Measurements from ENCODE around the gene DLX2. TPM values are rescaled to one million over a fixed set of nuclear protein-coding genes. Genes with fewer than 3 reads are reported as not detected.
A peak's percentile ranks its signal among the peaks of the same experiment; 100 is the strongest.
"Not testable (repeated sequence)": the region's sequence is repeated elsewhere in the genome, so short reads cannot be mapped to it uniquely, and the experiment has no call there.

DLX2 gene
- total RNA-seq, 1 experiment from 2014 or later: 0.64 TPM

DNA sequence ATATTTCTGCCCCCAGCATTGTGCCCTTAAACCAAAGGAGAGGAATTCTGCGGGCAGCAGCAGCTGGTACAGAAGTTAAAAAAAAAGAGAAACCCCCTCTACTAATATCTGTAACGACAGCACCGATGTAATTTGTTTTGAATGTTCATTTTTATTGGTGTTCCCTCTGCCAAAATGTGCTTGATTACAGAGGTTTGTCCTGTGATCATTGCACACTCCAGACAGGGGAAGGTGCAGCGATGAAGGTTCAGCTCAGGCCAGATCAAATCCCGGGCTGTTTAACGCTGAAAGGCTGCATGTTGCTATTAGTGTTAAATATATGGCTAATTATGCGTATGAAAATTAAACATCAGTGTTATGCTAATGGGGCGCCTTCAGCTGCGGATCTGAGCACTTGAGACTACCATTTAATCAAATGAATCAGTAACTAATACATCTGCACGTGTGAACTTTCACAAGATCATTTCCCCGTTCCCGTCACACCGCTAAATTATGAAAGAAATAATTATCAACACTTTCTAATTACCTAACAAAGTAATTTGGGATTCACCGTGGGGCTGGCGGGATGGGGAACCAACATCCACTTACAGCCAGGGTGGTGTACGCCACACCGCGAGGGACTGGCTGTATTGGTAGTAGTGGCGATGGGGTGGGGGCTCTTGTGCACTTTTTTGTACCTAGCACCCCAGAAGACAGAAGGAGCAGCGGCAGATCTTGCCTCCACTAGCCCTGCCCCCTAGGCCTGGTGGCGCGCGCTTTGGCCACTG, 18.9 kb downstream of the DLX2 start:
- DNase-seq (ENCODE audit: low spot score): no peak

GRCh38 chr2:172082944-172083627, 19.6 kb downstream of the DLX2 start:
- DNase-seq (ENCODE audit: low spot score): no peak

GRCh38 chr2:172082105-172082943, 20.4 kb downstream of the DLX2 start:
- DNase-seq (ENCODE audit: low spot score): no peak

GRCh38 chr2:172081221-172082022, 21.3 kb downstream of the DLX2 start:
- no peak for DNase-seq (ENCODE audit: low spot score)

- no peak for DNase-seq (ENCODE audit: low spot score)
These were observed 22.0 kb downstream of the DLX2 start for GRCh38 chr2:172080641-172081220.

DNA sequence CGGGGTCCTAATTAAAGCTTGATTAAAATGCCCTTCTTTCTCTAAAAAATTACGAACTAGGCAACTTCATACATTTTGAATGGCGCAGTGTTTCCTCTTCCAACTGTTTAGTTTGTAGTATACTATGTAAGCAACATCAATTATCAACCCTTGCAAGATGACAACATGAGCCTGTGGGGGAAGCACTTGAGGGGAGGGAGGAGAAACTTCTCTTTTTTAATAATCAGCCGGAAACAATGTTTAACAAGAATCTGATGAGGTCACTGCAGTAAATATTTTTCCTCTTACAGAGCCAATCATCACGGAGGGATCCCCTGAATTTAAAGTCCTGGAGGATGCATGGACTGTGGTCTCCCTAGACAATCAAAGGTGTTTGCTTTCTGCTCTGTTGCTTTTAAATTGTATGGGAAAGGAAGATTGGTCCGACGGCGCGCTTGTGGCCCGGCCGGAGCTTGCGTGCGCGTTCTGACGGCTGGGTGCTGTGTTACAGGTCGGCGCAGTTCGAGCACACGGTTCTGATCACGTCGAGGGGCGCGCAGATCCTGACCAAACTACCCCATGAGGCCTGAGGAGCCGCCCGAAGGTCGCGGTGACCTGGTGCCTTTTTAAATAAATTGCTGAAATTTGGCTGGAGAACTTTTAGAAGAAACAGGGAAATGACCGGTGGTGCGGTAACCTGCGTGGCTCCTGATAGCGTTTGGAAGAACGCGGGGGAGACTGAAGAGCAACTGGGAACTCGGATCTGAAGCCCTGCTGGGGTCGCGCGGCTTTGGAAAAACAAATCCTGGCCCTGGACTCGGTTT, 22.7 kb downstream of the DLX2 start:
- peak; percentile 47 for DNase-seq (ENCODE audit: low spot score)

GRCh38 chr2:172079416-172079815, 23.3 kb downstream of the DLX2 start:
- DNase-seq (ENCODE audit: low spot score): no peak

GRCh38 chr2:172074254-172074653, 28.4 kb downstream of the DLX2 start:
- DNase-seq (ENCODE audit: low spot score): no peak

DNA sequence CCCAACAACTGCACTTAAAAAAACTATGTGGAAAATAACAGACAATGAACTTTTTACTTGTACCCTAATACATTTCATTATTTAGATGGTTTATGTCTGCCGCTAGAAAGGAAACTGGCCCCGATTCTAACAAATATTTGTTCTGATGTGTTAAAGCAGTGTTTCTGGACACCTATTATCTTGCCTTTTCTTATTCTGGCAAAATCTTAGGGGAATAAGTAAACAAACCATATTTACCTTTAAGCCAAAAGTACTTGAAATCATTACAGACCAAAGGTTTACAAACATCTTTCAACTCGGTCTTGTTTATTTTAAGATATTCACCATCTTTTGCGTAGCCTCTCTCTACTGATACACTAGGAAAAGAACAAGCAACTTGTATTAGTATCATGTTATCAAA, 29.2 kb downstream of the DLX2 start:
- no peak for DNase-seq (ENCODE audit: low spot score)

GRCh38 chr2:172072706-172073105, 30.0 kb downstream of the DLX2 start:
- no peak for DNase-seq (ENCODE audit: low spot score)

DNA sequence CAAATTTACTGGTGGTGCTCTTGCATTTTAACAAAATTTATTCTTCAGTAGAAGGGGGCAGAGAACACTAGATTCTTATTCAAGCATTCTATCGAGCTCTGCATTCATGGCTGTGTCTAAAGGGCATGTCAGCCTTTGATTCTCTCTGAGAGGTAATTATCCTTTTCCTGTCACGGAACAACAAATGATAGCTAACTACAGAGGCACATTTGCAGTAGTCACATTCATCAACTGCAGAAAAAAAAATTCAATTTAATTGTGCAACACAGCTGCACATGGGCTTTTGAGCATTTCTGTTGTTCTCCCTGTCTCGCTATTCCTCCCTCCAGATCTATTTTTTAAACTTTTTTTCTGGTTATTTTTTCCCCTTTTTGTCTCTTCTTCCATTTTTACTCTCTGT, 30.4 kb downstream of the DLX2 start:
- DNase-seq (ENCODE audit: low spot score): no peak

DNA sequence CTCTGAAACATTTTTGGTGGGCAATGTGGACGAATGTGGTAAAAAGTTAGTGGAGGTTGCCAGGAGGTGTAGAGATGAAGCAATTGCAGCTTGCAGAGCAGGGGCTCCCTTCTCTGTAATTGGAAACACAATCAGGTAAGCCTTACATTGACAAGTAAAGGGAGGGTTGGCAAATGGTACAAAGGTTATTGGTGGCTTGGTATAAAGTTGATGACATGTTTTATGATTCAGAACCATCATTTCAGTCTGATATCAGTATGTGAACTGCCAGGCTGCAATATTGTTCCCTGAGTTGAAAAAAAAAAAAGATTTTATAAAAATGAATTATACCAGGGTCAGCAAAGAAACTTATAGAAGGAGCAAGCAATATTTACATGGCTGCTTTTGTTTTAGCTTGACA, 31.8 kb downstream of the DLX2 start:
- no peak for DNase-seq (ENCODE audit: low spot score)

DNA sequence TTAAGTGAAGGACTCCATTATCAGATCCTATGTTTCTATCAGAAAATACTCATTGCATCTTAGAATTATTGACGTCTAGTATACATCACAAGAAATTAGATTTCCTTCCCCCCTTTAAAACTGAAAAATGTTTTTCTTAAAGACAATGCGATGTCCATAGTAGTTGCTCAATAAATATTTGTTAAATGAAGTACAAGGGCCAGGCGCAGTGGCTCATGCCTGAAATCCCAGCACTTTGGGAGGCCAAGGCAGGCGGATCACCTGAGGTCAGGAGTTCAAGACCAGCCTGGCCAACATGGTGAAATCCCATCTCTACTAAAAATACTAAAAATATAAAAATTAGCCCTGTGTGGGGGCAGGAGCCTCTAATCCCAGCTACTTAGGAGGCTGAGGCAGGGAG, 34.8 kb downstream of the DLX2 start:
- not testable (repeated sequence) for DNase-seq (ENCODE audit: low spot score)

- DNase-seq (ENCODE audit: low spot score): no peak
These were observed 36.3 kb downstream of the DLX2 start for GRCh38 chr2:172066394-172066886.

- no peak for DNase-seq (ENCODE audit: low spot score)
These were observed 37.6 kb downstream of the DLX2 start for GRCh38 chr2:172065111-172065510.

DNA sequence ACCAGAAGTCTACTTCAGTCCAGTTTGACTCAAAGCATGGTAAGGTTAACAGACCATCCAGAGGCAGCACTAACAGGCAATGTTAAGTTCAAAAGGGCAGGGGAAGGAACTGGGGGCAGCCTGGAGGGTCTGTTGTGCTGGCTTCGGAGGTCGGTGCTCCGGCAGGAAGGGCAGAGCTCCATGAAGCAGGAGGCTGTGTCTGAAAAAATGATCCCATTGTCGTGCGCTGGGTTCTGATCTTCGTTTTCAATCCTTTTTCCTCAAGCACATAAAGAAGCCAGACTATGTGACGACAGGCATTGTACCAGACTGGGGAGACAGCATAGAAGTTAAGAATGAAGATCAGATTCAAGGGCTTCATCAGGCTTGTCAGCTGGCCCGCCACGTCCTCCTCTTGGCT, 39.3 kb downstream of the DLX2 start:
- no peak for DNase-seq (ENCODE audit: low spot score)

DNA sequence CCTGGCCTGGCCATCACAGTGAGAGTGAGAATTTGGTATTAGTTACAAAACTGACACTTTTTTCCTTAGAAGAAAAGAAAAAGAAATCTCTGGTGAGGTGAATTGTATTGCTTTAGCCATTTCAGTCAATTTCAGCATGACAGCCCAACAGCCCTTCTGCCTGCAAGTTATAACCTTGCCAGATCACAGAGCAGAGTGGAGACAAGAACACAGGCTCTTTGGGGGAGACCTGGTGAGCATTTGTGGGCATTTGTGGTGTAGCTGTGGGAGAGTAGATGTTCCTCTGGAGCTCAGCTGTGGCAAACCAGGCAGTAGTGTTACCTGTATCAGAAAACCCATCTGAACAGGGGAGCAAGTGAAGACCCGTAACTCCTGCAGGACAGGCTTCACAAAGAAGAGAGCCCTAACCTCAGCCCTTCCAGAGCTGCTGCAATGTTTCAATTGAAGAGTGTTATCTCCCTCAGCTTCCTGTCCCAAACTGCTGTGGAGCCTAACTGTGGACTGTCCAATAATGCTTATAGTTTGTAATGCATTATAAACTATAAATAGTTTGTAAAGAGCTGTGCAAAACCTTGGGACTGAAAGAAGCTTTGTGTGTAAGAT, 40.2 kb downstream of the DLX2 start:
- DNase-seq (ENCODE audit: low spot score): no peak

DNA sequence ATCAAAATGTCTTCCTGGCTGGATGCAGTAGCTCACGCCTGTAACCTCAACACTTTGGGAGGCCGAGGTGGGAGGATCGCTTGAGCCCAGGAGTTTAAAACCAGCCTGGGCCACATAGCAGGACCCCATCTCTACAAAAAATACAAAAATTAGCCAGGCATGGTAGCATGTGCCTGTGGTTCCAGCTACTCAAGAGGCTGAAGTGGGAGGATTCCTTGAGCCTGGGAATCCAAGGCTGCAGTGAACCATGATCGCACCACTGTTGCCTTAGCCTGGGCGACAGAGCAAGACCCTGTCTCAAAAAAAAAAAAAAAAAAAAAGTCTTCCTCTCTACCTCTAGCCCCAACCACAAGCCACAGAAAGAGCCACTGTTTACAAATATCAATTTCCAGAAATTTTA, 42.6 kb downstream of the DLX2 start:
- not testable (repeated sequence) for DNase-seq (ENCODE audit: low spot score)

GRCh38 chr2:172058660-172059059, 44.0 kb downstream of the DLX2 start:
- no peak for DNase-seq (ENCODE audit: low spot score)

- DNase-seq (ENCODE audit: low spot score): no peak
These were observed 46.4 kb downstream of the DLX2 start for GRCh38 chr2:172056293-172056692.
